ENCODE results near the gene PDLIM3. TPM values are rescaled to one million over a fixed set of nuclear protein-coding genes. Genes with fewer than 3 reads are reported as not detected.
A peak's percentile ranks its signal among the peaks of the same experiment; 100 is the strongest.

Gene PDLIM3
- total and polyA plus RNA-seq, 2 of the 13 experiments (the other 11 are each of a cell fraction or from before 2014, with no cell fraction given) = 5.9 to 14.0 TPM

DNA sequence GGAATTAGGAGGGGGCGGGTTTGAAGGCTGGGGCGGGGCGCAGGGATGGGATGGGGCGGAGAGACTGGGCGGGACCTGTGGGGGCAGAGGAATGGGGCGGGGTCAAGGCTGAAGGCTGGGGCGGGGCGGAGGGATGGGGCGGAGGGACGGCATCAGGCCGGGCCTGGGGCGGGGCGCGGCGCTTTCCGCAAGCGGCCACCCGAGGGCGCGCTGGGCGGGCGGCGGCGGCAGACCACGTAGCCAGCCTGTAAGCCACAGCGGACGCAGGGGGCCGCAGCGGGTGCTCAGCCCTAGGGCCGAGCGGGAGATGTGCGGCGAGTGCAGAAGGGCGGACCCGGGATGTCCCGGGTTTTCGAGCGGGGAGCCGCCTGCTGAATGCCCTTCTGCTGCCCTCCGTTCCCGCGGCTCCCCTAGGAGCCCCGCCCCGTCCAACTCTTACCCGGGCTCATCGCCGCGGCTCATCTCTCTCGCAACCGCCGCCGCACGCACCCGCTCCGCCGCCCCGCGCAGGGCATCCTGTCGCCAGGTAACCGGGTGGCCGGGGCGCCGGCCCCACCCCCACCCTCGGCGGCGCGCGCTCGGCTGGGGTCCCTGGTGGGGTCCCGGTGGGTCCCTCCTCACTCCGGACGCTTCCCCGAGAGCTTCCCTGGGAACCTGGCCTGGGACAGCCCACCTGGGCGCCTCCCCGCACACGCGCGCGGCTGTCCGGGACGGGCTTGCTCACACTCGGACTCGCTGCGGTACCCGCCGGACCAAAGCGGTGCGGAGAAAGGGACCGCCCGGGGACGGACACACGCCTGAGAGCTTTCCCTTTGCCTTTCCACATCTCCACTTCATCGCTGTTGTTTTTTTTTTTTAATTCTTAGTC lies 63.8 kb downstream of the PDLIM3 start, which contains the start of gene CCDC110 (continued):
- TF ChIP-seq, protein P1, sequence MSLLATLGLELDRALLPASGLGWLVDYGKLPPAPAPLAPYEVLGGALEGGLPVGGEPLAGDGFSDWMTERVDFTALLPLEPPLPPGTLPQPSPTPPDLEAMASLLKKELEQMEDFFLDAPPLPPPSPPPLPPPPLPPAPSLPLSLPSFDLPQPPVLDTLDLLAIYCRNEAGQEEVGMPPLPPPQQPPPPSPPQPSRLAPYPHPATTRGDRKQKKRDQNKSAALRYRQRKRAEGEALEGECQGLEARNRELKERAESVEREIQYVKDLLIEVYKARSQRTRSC (CRISPR knock-in tag; IDR thresholded peaks at IDR 0.05; ENCODE audit: low read depth) = no peak
- TF ChIP-seq, protein P2, sequence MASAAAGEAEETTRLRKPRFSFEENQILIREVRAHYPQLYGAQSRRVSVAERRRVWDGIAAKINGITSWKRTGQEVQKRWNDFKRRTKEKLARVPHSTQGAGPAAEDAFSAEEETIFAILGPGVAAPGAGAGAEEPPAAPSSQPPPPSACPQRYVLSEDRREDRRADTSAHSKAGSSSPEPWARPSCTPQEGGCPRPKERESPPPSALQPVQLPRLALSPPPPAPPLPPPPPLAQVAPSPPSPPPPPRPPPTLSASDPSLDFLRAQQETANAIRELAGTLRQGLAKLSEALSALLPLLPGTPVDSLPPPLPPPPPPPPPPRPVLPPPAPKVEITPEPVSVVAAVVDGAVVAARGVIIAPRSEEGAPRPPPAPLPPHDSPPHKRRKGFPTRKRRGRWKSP (CRISPR knock-in tag; IDR thresholded peaks at IDR 0.05) = no peak
- TF ChIP-seq TAF1 (CRISPR knock-in tag; IDR thresholded peaks at IDR 0.05) (0 out of 2 replicates have a peak, but pooled peaks have one; percentile 18), ZNF121 (CRISPR knock-in tag; IDR thresholded peaks at IDR 0.05) (no peak), HOXA7 (CRISPR knock-in tag; IDR thresholded peaks at IDR 0.05) (no peak), KLF15 (CRISPR knock-in tag; IDR thresholded peaks at IDR 0.05; ENCODE audit: borderline replicate concordance) (0 out of 2 replicates have a peak, but pooled peaks have one; percentile 41), GABPB1 (CRISPR knock-in tag; IDR thresholded peaks at IDR 0.05) (peak; percentile 50; the same call in 1 of the 2 replicates), PCBP2 (optimal IDR thresholded peaks at IDR 0.05; ENCODE audit: low read depth, low read length, poor library complexity, severe bottlenecking) (no peak), ZNF343 (CRISPR knock-in tag; IDR thresholded peaks at IDR 0.05) (no peak), ZNF766 (CRISPR knock-in tag; IDR thresholded peaks at IDR 0.05; ENCODE audit: borderline replicate concordance) (no peak), NCOA5 (CRISPR knock-in tag; IDR thresholded peaks at IDR 0.05) (no peak), CAMTA2 (CRISPR knock-in tag; IDR thresholded peaks at IDR 0.05; ENCODE audit: borderline replicate concordance) (no peak), PAF1 (CRISPR knock-in tag; IDR thresholded peaks at IDR 0.05) (no peak), ZNF619 (CRISPR knock-in tag; IDR thresholded peaks at IDR 0.05) (0 out of 2 replicates have a peak, but pooled peaks have one; percentile 55), HNRNPK (IDR thresholded peaks at IDR 0.05; ENCODE audit: low read depth, low read length, poor library complexity, severe bottlenecking) (peak; percentile 73), ZBTB42 (CRISPR knock-in tag; IDR thresholded peaks at IDR 0.05) (no peak), RXRB (CRISPR knock-in tag; IDR thresholded peaks at IDR 0.05; ENCODE audit: borderline replicate concordance) (no peak), TOPORS (CRISPR knock-in tag; IDR thresholded peaks at IDR 0.05) (no peak), MEIS2 (CRISPR knock-in tag; IDR thresholded peaks at IDR 0.05) (no peak)
- TF ChIP-seq, protein P3, sequence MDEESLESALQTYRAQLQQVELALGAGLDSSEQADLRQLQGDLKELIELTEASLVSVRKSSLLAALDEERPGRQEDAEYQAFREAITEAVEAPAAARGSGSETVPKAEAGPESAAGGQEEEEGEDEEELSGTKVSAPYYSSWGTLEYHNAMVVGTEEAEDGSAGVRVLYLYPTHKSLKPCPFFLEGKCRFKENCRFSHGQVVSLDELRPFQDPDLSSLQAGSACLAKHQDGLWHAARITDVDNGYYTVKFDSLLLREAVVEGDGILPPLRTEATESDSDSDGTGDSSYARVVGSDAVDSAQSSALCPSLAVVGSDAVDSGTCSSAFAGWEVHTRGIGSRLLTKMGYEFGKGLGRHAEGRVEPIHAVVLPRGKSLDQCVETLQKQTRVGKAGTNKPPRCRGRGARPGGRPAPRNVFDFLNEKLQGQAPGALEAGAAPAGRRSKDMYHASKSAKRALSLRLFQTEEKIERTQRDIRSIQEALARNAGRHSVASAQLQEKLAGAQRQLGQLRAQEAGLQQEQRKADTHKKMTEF (CRISPR knock-in tag; IDR thresholded peaks at IDR 0.05) = peak; percentile 16; the same call in 1 of the 2 replicates
- TF ChIP-seq, protein P4, sequence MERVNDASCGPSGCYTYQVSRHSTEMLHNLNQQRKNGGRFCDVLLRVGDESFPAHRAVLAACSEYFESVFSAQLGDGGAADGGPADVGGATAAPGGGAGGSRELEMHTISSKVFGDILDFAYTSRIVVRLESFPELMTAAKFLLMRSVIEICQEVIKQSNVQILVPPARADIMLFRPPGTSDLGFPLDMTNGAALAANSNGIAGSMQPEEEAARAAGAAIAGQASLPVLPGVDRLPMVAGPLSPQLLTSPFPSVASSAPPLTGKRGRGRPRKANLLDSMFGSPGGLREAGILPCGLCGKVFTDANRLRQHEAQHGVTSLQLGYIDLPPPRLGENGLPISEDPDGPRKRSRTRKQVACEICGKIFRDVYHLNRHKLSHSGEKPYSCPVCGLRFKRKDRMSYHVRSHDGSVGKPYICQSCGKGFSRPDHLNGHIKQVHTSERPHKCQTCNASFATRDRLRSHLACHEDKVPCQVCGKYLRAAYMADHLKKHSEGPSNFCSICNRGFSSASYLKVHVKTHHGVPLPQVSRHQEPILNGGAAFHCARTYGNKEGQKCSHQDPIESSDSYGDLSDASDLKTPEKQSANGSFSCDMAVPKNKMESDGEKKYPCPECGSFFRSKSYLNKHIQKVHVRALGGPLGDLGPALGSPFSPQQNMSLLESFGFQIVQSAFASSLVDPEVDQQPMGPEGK (CRISPR knock-in tag; IDR thresholded peaks at IDR 0.05) = 0 out of 2 replicates have a peak, but pooled peaks have one; percentile 36
